HG03342 (cell line): ENCODE results near the gene NAV1.
"Not testable (repeated sequence)": the region's sequence is repeated elsewhere in the genome, so short reads cannot be mapped to it uniquely, and the experiment has no call there.

ENCODE experiments used
- ATAC-seq: cut with Tn5 transposase; IDR thresholded peaks from one replicate; pipeline ENCODE4 v1.9.1; 2021; ENCODE audit warnings: mild to moderate bottlenecking, moderate library complexity; ENCODE audit not compliant: unreplicated experiment

The NAV1 gene

DNA sequence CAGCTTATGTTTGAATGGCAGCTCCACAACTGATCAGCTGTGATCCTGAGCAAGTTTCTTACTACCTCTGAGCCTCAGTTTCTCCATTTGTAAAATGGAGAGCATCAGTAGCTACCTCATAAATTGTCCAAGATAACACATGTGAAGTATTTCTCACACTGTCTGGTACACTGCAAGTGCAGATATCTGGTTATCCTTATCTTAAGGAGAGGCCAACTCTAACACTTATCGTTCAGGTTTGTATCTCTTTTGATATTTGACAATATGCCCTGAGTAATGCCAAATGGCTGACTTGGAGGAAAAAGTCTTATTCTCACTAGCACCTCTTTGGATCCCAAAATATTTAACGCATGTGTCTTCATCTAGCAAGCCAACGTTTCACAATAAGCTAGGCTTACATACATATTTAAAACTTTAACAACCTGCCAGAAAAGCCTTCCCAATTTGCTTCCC, 34.7 kb upstream of the NAV1 start:
- ATAC-seq, result no peak

DNA sequence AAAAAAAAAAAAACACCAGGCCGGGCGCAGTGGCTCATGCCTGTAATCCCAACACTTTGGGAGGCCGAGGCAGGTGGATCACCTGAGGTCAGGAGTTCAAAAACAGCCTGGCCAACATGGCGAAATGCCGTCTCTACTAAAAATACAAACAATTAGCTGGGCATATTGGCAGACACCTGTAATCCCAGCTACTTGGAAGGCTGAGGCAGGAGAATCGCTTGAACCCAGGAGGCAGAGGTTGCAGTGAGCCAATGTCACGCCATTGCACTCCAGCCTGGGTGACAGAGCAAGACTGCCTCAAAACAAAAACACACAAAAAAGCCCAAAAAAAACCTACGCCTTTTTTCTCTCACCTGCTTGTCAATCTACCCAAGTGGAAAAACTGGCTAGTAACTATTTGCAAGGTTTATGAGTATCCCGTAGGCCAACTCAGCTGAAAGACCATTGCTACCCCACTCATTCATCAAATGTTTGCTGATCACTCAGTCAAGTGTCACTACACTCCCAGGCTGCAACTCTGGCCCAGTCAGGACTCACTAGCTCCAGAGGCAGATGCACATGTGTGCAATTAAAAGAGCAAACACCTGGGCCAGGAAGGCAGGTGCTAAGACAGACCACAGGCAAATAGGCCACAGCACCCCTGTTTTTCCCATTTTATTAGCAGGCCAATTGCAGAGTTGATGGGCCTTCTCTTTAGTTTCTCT, 34.0 kb upstream of the NAV1 start:
- ATAC-seq, result no peak

DNA sequence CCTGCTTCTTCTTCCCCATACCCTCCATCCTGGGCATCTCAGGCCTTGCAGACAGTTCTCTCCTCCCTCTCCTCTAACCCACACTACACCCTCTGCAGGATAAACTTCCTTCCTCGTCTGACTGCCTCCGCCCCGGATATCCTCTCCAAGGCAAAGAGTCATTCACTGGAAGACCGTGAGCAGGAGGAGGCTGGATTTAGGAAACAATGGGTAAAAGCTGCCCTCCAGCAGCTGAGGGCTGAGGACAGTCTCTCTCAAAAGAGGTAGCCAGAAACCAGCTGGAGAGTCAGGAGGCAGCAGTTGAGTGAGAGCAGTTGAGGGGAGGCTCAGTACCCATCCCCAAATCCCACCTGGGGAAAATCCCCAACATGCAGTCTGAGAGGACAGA, 33.4 kb upstream of the NAV1 start:
- ATAC-seq, result no peak

DNA sequence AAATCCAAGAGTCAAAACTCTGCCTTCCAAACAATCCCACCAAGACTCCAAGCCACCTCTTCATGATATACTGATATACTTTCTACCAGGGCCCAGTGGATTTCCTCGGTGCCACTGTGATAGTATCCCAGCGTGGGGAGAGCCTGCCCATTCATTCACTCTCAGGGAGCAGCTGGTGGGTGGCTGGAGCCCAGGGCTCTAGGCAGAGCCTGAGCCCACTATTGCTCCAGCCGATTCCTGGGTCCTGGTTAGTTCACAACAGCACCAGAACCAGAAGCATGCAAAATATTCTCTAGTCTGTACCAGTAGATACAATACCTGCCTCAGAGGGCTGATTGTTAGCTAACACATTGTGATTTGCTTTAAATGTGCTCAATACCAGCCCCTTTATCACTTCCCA, 32.8 kb upstream of the NAV1 start:
- ATAC-seq, result no peak

DNA sequence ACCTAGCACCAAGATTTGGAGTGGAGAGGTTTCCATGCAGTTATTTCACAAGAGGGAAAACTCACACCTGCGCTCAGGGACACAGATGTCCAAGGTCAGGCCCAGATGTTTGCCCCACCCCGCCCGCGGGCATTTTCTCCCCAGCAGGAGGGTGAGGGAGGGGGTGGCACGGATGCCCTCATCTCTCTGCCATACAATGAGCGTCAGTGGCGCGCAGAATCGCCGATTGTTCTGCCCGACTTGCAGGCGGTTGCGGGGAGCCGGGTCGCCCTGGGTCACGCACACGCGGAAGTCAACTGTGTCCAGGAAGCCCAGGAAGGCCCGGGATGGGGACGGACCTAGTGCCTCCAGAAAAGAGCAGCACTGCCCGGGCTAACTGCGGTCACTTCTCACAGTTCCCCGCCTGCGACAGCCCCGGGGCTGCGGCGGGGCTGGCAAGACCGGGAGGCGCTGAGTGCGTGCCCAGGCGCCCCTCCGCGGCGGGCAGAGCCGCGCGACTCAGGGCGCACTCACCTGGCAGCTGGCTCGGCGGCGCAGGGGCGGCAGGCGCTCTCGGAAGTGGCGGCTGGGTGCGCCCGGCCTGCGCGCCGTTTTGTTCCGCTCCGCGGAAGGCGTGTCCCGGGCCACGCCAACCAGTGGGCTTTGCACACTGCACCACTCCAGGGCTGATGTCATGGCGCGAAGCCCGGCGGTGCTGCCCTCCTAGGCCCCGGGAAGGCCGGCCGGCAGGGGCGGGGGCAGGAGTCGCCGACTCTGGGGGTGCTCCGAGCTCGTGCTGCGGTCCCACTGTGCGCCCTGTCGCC, 32.2 kb upstream of the NAV1 start, which contains the start of gene CSRP1:
Gene CSRP1, minus strand, starts transcription at position 567 of the 803 bp plus-strand sequence. CDS start 10,820 bp downstream, outside the sequence.
- peak; percentile 83 for ATAC-seq

DNA sequence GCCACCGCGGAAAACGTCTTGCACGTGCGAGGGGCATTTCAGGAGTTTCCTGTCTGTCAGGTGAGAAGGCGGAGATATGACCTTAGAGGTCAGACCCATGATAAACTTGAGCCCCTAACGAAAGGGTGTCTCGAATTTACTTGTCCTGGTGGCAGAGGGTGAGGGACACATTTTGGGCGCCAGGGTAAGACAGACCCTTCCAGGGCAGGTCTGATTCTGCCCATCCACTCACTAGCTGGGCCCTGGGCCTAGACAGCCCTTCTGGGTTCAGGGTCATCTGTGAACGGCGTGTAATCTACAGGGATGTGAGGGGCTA, 31.6 kb upstream of the NAV1 start:
- peak; percentile 14 for ATAC-seq

DNA sequence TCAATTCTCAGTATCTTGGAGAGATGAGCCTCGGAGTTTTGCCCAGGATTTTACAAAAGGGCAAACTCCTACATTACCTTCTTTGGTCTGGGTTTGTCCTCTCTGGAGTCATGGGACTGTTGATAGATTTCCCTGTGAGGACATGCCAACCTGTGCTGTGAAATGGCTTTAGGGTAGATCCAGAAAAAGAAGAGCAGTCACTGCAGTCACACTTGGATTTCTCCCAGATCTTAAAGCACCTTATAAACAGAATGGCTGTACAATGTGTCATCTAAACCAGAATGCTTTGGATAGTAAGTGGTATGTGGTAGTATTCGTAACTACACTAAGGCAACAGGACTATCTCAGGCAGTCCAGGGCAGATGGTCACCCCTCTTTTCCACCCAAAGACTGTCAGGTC, 30.1 kb upstream of the NAV1 start:
- ATAC-seq, result no peak

DNA sequence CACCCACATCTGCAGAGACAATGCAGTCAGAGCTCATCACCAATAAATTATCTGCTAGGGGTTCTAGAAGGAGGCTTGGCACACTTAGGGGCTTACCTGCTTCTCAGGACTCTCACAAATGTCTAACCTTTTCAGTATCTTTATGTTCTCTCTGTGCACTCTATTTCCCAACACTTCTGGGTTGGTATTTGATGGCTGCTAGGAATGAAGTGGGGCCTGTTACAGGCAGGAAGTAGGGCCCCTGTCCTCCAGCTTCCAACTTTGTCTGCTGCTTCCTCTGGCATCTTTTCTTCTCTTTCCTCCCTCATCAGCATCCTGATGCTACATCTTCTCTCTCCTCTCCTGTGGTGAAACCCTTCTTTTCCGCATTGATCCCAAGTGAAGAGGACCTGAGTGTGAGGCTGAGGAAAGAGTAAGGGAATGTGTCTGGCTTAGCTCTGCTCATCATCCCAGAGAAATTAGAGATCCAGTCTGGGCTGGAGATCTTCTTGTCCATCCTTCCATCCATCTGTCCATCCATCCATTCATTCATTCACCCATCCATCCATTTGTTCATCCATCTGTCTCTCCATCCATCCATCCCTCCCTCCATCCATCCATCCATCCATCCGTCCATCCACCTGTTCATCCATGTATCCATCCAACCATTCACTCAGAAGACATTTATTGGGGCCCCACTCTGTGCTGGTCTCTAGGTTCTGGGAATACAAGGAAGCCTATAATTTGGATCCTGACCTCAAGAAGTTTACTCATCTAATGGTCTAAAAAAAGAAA, 29.1 kb upstream of the NAV1 start:
- ATAC-seq, result no peak

DNA sequence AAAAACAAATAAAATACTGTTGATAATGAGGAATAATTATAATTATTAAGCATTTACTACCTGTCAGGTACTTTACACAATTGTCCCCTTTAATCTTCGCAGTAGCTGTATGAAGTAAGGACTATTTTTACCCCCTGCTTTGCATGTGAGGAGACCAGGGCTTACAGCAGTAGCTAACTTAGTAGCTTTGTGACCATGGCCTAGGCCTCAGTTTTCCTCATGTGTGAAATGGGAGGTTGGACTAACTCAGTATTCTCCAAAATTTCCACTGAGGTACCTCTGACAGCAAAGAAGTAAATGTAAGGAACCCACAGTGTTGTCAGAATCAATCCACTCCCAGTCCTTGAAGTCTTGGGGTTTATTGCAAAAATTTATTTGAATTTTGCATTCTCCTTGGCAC, 28.2 kb upstream of the NAV1 start:
- ATAC-seq, result no peak

DNA sequence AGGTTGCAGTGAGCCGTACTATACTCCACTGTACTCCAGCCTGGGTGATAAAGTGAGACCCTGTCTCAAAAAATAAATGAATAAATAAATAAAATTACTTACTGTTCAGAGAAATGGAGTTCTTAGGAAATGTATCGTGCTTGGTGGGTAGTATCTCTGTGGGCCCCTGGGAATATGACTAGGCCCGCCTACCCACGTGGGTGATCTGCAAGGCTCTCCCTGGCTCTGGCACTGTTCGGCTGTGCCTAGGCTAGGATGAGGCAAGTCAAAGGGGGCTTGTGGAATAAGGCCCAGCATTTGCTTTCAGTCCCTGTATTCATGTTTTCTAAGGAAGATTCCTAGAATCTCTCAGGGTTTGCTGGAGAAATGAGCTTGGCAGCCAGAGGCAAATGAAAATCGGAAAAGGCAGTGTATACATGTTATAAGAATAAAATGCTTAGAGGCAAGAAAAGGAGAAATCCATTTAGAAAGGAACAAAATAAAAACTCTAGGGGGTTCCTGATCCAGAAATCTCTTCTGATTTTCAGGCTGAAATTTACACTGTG, 27.5 kb upstream of the NAV1 start:
- ATAC-seq, result no peak

DNA sequence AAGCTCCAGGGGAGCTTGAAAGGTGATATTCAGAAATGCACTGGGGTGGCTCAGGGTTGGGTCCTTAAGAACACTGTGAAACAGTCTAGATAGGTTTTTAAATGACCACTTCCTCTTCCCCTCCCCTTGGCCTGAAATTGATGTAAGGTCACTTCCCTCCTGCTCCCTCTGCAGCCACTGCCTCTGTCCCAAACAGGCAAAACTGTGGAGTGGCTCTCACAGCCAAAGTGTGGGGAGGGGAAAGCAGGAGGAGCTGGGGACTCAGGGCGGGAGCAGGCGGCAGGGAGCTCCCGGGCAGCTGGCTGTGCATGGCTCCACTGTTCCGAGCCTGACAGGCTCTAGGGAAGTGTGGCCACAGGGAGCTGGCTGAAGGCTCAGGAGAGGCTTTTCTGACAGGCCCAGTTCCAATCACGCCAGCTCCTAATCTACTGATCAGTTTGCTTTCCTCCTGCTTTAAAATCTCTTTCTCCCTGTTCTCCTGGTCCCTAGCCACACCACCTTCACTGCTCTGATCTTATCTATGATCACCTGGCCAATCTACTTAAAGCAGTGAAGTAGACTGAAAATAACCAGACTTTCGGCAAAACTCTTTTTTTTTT, 26.9 kb upstream of the NAV1 start:
- peak; percentile 40 for ATAC-seq

DNA sequence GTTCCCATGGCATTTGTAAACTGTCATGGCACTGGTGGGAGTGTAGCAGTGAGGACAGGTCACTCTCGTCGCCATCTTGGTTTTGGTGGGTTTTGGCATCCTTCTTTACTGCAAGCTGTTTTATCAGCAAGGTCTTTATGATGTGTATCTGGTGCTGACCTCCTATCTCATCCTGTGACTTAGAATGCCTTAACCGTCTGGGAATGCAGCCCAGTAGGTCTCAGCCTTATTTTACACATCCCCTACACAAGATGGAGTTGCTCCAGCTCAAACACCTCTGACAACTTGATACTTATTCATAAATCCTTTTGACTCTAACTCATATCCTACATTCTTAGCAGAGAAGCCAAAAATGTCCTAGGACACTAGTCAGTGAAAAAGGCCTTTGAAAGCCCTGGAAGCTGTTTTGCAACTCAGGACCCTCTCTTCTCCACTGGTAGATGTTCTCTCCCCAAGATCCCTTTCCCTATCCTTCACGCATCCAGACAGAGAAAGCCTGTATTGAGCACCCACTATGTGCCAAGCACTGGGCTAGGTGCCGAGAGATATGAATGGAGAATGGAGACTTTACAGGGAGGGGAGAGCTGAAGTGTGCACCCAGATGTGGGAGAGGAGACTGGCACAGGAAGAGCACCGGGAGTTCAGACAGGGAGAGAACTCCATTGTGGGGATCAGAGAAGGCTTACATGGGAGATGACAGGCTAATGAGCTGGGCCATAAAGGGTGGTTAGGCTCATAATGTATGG, 25.3 kb upstream of the NAV1 start:
- ATAC-seq, result no peak

DNA sequence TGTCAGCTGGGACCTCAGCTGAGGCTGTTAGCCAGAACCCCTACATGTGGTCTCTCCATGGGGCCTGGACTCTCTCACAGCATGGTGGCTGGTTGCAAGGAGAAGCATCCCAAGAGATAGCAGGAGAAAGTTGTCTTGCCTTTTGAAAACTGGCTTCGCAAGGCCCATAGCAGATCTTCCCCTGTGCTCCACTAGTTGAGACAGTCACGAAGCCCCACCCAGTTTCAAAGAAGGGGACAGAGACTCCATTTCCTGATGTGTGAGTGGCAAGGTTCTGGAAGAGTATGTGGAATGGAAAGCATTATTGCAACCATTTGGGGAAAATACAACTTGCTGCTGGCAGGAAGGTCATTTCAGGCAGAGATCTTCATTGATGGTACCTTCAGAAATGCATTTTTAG, 24.5 kb upstream of the NAV1 start:
- no peak for ATAC-seq

DNA sequence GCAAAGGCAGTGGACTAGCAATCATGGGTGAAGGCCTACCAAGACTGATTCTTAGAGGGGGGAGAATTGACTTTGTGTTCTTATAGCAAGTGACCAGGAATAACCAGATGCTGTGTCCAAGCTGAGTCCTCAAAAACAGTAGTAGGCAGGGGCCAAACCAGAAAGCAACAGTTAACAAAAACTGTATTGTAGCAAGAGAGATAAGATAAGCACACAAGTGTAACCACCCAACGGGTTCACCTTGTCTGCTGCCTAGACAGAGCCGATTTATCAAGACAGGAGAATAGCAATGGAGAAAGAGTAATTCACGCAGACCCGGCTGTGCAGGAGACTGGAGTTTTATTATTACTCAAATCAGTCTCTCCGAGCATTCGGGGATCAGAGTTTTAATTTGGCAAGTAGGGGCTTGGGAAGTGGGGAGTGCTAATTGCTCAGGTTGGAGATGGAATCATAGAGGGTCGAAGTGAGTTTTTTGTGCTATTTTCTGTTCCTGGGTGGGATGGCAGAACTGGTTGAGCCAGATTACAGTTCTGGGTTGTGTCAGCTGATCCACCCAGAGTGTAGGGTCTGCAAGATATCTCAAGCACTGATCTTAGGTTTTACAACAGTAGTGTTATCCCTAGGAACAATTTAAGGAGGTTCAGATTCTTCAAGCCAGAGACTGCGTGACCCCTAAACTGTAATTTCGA, 23.7 kb upstream of the NAV1 start:
- ATAC-seq, result no peak

DNA sequence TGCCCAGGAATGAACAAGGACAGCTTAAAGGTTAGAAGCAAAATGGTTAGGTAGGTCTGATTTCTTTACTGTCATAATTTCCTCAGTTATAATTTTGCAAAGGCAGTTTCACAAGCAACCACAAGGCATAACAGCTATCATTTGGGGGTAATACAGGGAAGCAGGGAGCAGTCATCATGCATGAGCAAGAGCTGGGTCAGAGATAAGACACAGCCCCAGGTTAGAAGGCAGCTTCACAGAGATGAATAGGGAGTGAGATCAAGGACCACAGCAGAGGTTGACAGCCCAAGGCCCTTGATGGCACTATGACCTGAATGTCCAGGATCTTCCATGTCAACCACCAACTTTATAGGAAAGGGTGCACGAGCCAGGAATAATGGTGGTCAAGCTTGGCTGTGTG, 23.0 kb upstream of the NAV1 start:
- ATAC-seq, result no peak

DNA sequence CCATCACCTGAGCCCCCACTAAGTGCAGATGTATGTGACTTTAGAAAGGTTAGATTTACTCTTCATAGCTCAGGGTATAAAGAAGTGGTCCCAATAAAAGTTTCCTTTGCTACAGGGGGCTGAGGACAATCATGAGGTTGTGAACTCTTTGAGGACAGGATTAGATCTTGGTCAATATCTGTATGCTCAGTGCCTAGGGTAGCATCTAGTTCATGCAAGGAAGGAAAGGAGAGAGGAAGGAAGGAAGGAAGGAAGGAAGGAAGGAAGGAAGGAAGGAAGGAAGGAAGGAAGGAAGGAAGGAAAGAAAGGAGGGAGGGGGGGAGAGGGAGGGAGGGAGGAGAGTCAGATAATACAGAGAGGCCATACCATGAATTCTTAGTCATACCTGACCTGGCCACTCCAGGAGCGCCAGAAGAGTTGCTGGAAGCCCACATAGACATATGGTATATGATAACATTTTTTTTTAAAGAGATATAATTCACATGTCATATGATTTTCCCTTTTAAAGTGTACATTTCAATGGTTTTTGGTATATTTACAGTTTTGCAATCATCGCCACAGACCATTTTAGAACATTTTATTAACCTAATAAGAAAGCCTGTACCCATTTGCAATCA, 22.3 kb upstream of the NAV1 start:
- ATAC-seq, result no peak

DNA sequence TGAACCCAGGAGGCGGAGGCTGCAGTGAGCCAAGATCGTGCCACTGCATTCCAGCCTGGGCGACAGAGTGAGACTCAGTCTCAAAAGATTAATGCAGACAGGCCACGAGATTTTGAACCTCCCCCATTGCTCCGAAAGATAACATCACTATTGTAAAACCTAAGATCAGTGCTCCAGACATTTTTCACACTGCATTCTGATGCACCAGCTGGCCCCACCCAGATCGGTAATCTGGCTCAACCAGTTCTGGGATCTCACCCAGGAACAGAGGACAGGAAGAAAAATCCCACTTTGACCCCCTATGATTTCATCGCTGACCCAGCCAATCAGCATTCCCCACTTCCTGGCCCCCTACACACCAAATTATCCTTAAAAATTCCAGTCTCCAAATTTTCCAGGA, 21.3 kb upstream of the NAV1 start:
- ATAC-seq, result no peak

DNA sequence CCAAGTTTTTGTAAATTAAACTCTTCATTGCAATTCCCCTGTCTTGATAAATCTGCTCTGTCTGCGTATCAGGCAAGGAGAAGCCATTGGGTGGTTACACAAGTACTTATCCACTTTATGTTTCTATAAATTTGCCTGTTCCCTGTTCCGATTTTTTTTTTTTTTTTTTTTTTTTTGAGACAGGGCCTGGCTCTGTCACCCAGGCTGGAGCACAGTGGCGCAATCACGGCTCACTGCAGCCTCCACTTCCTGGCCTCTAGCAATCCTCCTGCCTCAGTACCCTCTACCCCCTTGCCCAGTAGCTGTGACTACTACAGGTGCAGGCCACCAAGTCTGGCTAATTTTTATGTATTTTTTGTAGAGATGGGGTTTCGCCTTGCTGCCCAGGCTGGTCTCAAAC, 20.9 kb upstream of the NAV1 start:
- no peak for ATAC-seq

DNA sequence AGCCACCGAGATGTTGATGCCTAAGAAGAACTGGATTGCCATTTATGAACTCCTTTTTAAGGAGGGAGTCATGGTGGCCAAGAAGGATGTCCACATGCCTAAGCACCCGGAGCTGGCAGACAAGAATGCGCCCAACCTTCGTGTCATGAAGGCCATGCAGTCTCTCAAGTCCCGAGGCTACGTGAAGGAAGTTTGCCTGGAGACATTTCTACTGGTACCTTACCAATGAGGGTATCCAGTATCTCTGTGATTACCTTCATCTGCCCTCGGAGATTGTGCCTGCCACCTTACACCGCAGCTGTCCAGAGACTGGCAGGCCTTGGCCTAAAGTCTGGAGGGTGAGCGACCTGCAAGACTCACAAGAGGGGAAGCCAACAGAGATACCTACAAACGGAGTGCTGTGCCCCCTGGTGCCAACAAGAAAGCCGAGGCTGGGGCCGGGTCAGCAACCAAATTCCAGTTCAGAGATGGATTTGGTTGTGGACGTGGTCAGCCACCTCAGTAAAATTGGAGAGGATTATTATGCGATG, 18.8 kb upstream of the NAV1 start:
- not testable (repeated sequence) for ATAC-seq
